Measurements from ENCODE around the gene BACH2. TPM values are rescaled to one million over a fixed set of nuclear protein-coding genes. Genes with fewer than 3 reads are reported as not detected.

BACH2 gene
- polyA plus RNA-seq, 1 of the 3 experiments (the other 2 are of a cell fraction): 0.46 TPM

- no peak overlapping the region for H3K4me2 ChIP-seq
- CTCF ChIA-PET: no interaction called here
- POLR2A ChIA-PET: no interaction called here
- 44% methylated on average over 4 of the region's 4 CpGs for WGBS (ENCODE audit: low lambda C conversion rate)
- H3K4me1 ChIP-seq (ENCODE audit: control insufficient read depth in 1 of 2, insufficient read depth in 2 of 2, low read depth in 1 of 2, low read length in 1 of 2): peaks cover 0 to 5% of the 10 kb centered on the region in 2 experiments; a peak in 1 of 4 replicates
- no peak overlapping the region for H3K4me3 ChIP-seq (ENCODE audit: low read depth in 2 of 2, low read length in 1 of 2)
- H3F3A ChIP-seq (replicated peaks; ENCODE audit: insufficient read depth): no peaks in the 10 kb centered on the region
- H3K79me2 ChIP-seq (ENCODE audit: insufficient read depth): no peaks in the 10 kb centered on the region
- no peaks in the 10 kb centered on the region; the same call in 1 of the 2 replicates for H3K27me3 ChIP-seq (ENCODE audit: insufficient read depth)
- no peak overlapping the region for H2AFZ ChIP-seq (ENCODE audit: low read depth)
- no peak overlapping the region for H3K9ac ChIP-seq
- no peak for DNase-seq
- no peaks in the 10 kb centered on the region for H3K9me2 ChIP-seq
- no peak overlapping the region; a peak in 1 of 4 replicates for H3K27ac ChIP-seq (ENCODE audit: low read depth in 2 of 2, low read length in 1 of 2)
- H4K20me1 ChIP-seq (ENCODE audit: insufficient read depth): no peaks in the 10 kb centered on the region
- TF ChIP-seq ELF1 (IDR thresholded peaks at IDR 0.05): no peak
- TF ChIP-seq RAD21 (IDR thresholded peaks at IDR 0.05; ENCODE audit: low read length): no peak
- TF ChIP-seq IRF3 (IDR thresholded peaks at IDR 0.05; ENCODE audit: low read depth, low read length): no peak
- no peak for TF ChIP-seq CHD2 (IDR thresholded peaks at IDR 0.05; ENCODE audit: low read length, partially characterized antibody)
- TF ChIP-seq NRF1 (IDR thresholded peaks at IDR 0.05; ENCODE audit: low read depth, low read length): no peak
- TF ChIP-seq RFX5 (IDR thresholded peaks at IDR 0.05; ENCODE audit: low read length): no peak
- TF ChIP-seq TCF12 (IDR thresholded peaks at IDR 0.05): no peak
- TF ChIP-seq POLR2AphosphoS5 (IDR thresholded peaks at IDR 0.05; ENCODE audit: low read depth, low read length): no peak
- TF ChIP-seq RCOR1 (IDR thresholded peaks at IDR 0.05; ENCODE audit: low read length): no peak
- no peak for TF ChIP-seq MXI1 (IDR thresholded peaks at IDR 0.05; ENCODE audit: low read depth, low read length)
- H3K9me3 ChIP-seq: no peaks in the 10 kb centered on the region
- H3K36me3 ChIP-seq (replicated peaks in 1 of 2; ENCODE audit: control insufficient read depth in 1 of 2, insufficient read depth in 2 of 2, low read length in 1 of 2): no peaks in the 10 kb centered on the region
These were observed 14.9 kb upstream of the BACH2 start for GRCh38 chr6:90311569-90311968.

- H3K9ac ChIP-seq: no peak overlapping the region
- 15% methylated on average over 1 of the region's 1 CpG for WGBS (ENCODE audit: low lambda C conversion rate)
- H3K79me2 ChIP-seq (ENCODE audit: insufficient read depth): no peaks in the 10 kb centered on the region
- no peaks in the 10 kb centered on the region; a peak in 1 of 4 replicates for H3K4me1 ChIP-seq (ENCODE audit: control insufficient read depth in 1 of 2, insufficient read depth in 2 of 2, low read depth in 1 of 2, low read length in 1 of 2)
- H3K27me3 ChIP-seq (ENCODE audit: insufficient read depth): peaks cover 16% of the 10 kb centered on the region
- no peaks in the 10 kb centered on the region for H3K36me3 ChIP-seq (replicated peaks in 1 of 2; ENCODE audit: control insufficient read depth in 1 of 2, insufficient read depth in 2 of 2, low read length in 1 of 2)
- H3K27ac ChIP-seq (ENCODE audit: low read depth in 2 of 2, low read length in 1 of 2): no peak overlapping the region
- no peak overlapping the region for H3K4me3 ChIP-seq (ENCODE audit: low read depth in 2 of 2, low read length in 1 of 2)
- H3K9me3 ChIP-seq: no peaks in the 10 kb centered on the region
- no peak overlapping the region for H2AFZ ChIP-seq (ENCODE audit: low read depth)
- H4K20me1 ChIP-seq (ENCODE audit: insufficient read depth): no peaks in the 10 kb centered on the region
- H3F3A ChIP-seq (replicated peaks; ENCODE audit: insufficient read depth): no peaks in the 10 kb centered on the region
- DNase-seq: no peak
- POLR2A ChIA-PET: no interaction called here
- H3K9me2 ChIP-seq: no peaks in the 10 kb centered on the region
- TF ChIP-seq RCOR1 (IDR thresholded peaks at IDR 0.05; ENCODE audit: low read length) (no peak), CHD2 (IDR thresholded peaks at IDR 0.05; ENCODE audit: low read length, partially characterized antibody) (no peak), MEF2A (IDR thresholded peaks at IDR 0.05; ENCODE audit: borderline replicate concordance, low read depth) (no peak), NFIC (IDR thresholded peaks at IDR 0.05; ENCODE audit: borderline replicate concordance) (no peak), RXRA (IDR thresholded peaks at IDR 0.05; ENCODE audit: borderline replicate concordance, low read depth) (no peak), IRF3 (IDR thresholded peaks at IDR 0.05; ENCODE audit: low read depth, low read length) (no peak), RAD21 (IDR thresholded peaks at IDR 0.05; ENCODE audit: low read length) (no peak), SIN3A (IDR thresholded peaks at IDR 0.05; ENCODE audit: borderline replicate concordance, low read depth, low read length) (no peak), TCF12 (IDR thresholded peaks at IDR 0.05) (no peak), EP300 (IDR thresholded peaks at IDR 0.05; ENCODE audit: borderline replicate concordance in 1 of 2, low read depth in 1 of 2, low read length in 1 of 2) (no peak), USF2 (IDR thresholded peaks at IDR 0.05; ENCODE audit: borderline replicate concordance, low read depth, low read length) (no peak), FOXM1 (IDR thresholded peaks at IDR 0.05; ENCODE audit: low read depth) (no peak), MXI1 (IDR thresholded peaks at IDR 0.05; ENCODE audit: low read depth, low read length) (no peak), GABPA (IDR thresholded peaks at IDR 0.05; ENCODE audit: low read depth) (no peak), NRF1 (IDR thresholded peaks at IDR 0.05; ENCODE audit: low read depth, low read length) (no peak), PBX3 (IDR thresholded peaks at IDR 0.05) (no peak), USF1 (IDR thresholded peaks at IDR 0.05; ENCODE audit: borderline replicate concordance, low read depth) (no peak), TEAD4 (IDR thresholded peaks at IDR 0.05; ENCODE audit: borderline replicate concordance, insufficient read depth) (no peak), RFX5 (IDR thresholded peaks at IDR 0.05; ENCODE audit: low read length) (no peak)
- H3K4me2 ChIP-seq: no peak overlapping the region
- CTCF ChIA-PET: interaction anchor here (1.2 to 1.9 kb wide), 2 partner anchors 87 to 135 kb away, joined by 3 to 5 read pairs; no protein-coding TSS in a partner anchor
These were observed 9.3 kb upstream of the BACH2 start for GRCh38 chr6:90305800-90306448.

Data from SK-N-SH (cell line).